Neural progenitor cell (in vitro differentiated cells): ENCODE measurements around the gene FTH1. TPM values are rescaled to one million over a fixed set of nuclear protein-coding genes. Genes with fewer than 3 reads are reported as not detected.
"Not testable (repeated sequence)": the region's sequence is repeated elsewhere in the genome, so short reads cannot be mapped to it uniquely, and the experiment has no call there.

Experiments
- DNase-seq: peaks from one replicate; pipeline ENCODE4 v3.0.0-alpha.2; 2016; ENCODE audit warnings: low spot score
- H2AFZ ChIP-seq: fragments of 200-600 bp; sonication (generic); replicated peaks from 2 replicates; pipeline ENCODE4 v1.6.1; 2016; ENCODE audit warnings: antibody characterized with exemption
- H3F3A ChIP-seq: fragments of 200-600 bp; sonication (generic); 2 replicates; pipeline ENCODE4 v1.6.1; 2016; ENCODE audit warnings: antibody characterized with exemption, low read depth
- H3K27ac ChIP-seq: fragments of 200-600 bp; sonication (generic); 2 replicates; pipeline ENCODE4 v1.5.1; 2016; ENCODE audit warnings: mild to moderate bottlenecking
- H3K27me3 ChIP-seq: fragments of 200-600 bp; sonication (generic); 2 replicates; pipeline ENCODE4 v1.6.1; 2016; ENCODE audit warnings: mild to moderate bottlenecking, moderate library complexity
- H3K36me3 ChIP-seq: fragments of 200-600 bp; sonication (generic); 2 replicates; pipeline ENCODE4 v1.5.1; 2016
- H3K4me1 ChIP-seq: fragments of 200-600 bp; sonication (generic); 2 replicates; pipeline ENCODE4 v1.6.1; 2016; ENCODE audit warnings: mixed run types
- H3K4me2 ChIP-seq: fragments of 200-600 bp; sonication (generic); 2 replicates; pipeline ENCODE4 v1.6.1; 2016
- H3K4me3 ChIP-seq: fragments of 200-600 bp; sonication (generic); 2 replicates; pipeline ENCODE4 v1.5.1; 2016
- H3K79me2 ChIP-seq: fragments of 200-600 bp; sonication (generic); 2 replicates; pipeline ENCODE4 v1.6.1; 2016; ENCODE audit warnings: low read depth
- H3K9ac ChIP-seq: fragments of 200-600 bp; sonication (generic); 2 replicates; pipeline ENCODE4 v1.6.1; 2016
- H3K9me3 ChIP-seq: fragments of 200-600 bp; sonication (generic); 2 replicates; pipeline ENCODE4 v1.5.1; 2016; ENCODE audit warnings: low read depth
- H4K20me1 ChIP-seq: fragments of 200-600 bp; sonication (generic); 2 replicates; pipeline ENCODE4 v1.6.1; 2016; ENCODE audit warnings: low read depth
- H3K27ac Mint-ChIP-seq: 3 replicates; pipeline ENCODE4 v1.8.0; 2021; ENCODE audit warnings: mixed read lengths
- H3K27me3 Mint-ChIP-seq: 2 replicates; pipeline ENCODE4 v1.8.0; 2022; ENCODE audit warnings: low read depth, mild to moderate bottlenecking, inconsistent platforms, moderate library complexity, mixed read lengths; ENCODE audit not compliant: insufficient read depth
- H3K36me3 Mint-ChIP-seq: 3 replicates; pipeline ENCODE4 v1.8.0; 2021; ENCODE audit warnings: mixed read lengths
- H3K4me1 Mint-ChIP-seq: 3 replicates; pipeline ENCODE4 v1.8.0; 2021; ENCODE audit warnings: mixed read lengths
- H3K4me3 Mint-ChIP-seq: 3 replicates; pipeline ENCODE4 v1.8.0; 2021; ENCODE audit warnings: mild to moderate bottlenecking, moderate library complexity, mixed read lengths
- H3K9me3 Mint-ChIP-seq: 3 replicates; pipeline ENCODE4 v1.8.0; 2020; ENCODE audit warnings: mixed read lengths
- CTCF ChIP-seq: fragments of 200-600 bp; sonication (generic); IDR thresholded peaks from 2 replicates; pipeline ENCODE4 v1.5.1; 2017; ENCODE audit warnings: antibody characterized with exemption, mild to moderate bottlenecking
- EZH2 ChIP-seq: fragments of 200-600 bp; sonication (generic); IDR thresholded peaks from 2 replicates; pipeline ENCODE4 v1.6.1; 2017; ENCODE audit warnings: antibody characterized with exemption, mild to moderate bottlenecking, moderate library complexity
- EZH2phosphoT487 ChIP-seq: fragments of 200-600 bp; sonication (generic); IDR thresholded peaks from 2 replicates; pipeline ENCODE4 v1.6.1; 2017; ENCODE audit warnings: antibody characterized with exemption
- total RNA-seq: library from RNA; depleted of rRNA; stranded (reverse); fragments of >200 nt; gene quantifications from 2 replicates; pipeline ENCODE4 v1.2.3, GENCODE V29; 2015; ENCODE audit warnings: low replicate concordance

The FTH1 gene
- total RNA-seq, 1 donor from 2014 or later: 846 TPM

- Histone ChIP-seq H3K79me2 (peaks cover 50% of the 10 kb centered on the region), H4K20me1 (peaks cover 37% of the 10 kb centered on the region)
Measured at GRCh38 chr11:61966734-61967115, 709 bp downstream of the FTH1 start.

DNA sequence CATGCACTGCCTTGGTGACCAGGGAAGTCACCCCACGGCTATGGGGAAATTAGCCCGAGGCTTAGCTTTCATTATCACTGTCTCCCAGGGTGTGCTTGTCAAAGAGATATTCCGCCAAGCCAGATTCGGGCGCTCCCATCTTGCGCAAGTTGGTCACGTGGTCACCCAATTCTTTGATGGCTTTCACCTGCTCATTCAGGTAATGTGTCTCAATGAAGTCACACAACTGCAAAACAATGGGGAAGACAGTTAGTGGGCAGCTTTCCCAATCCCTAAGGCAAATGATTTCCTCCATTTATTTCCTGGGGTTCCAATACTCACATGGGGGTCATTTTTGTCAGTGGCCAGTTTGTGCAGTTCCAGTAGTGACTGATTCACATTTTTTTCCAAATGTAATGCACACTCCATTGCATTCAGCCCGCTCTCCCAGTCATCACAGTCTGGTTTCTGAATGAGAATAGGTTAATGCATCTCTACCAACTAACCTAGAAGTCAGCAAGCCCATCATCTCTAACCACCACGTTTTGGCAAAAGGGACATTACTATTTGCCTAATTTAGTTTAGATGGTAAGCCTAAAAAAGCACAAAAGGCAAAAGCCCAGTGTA, 2.7 kb downstream of the FTH1 start:
- H3K4me3 Mint-ChIP-seq: peak overlapping the region; percentile 98
- peaks cover 15% of the 10 kb centered on the region for H3K27me3 Mint-ChIP-seq
- not testable (repeated sequence) for H3K9me3 ChIP-seq, H3K27ac ChIP-seq, H3K27me3 ChIP-seq, H3K27ac Mint-ChIP-seq, H3K9me3 Mint-ChIP-seq, H3K9ac ChIP-seq, H2AFZ ChIP-seq, DNase-seq
- peak overlapping the region; percentile 89 for H3K4me2 ChIP-seq
- peaks cover 37% of the 10 kb centered on the region for H4K20me1 ChIP-seq
- peaks cover 14% of the 10 kb centered on the region for H3K36me3 ChIP-seq
- peaks cover 28% of the 10 kb centered on the region for H3K36me3 Mint-ChIP-seq
- peaks cover 29% of the 10 kb centered on the region for H3K4me1 Mint-ChIP-seq
- peaks cover 48% of the 10 kb centered on the region for H3K79me2 ChIP-seq
- H3K4me1 ChIP-seq: peaks cover 17% of the 10 kb centered on the region
- H3K4me3 ChIP-seq: peak overlapping the region; percentile 95
- H3F3A ChIP-seq: peaks cover 46% of the 10 kb centered on the region

More at GRCh38 chr11:61966734-61967115, 709 bp downstream of the FTH1 start:
- DNase-seq: peak; percentile 72
- peak overlapping the region; percentile 95 for H3K4me3 ChIP-seq
- no peaks in the 10 kb centered on the region for H3K9me3 ChIP-seq
- H3K36me3 ChIP-seq: peaks cover 14% of the 10 kb centered on the region
- peak overlapping the region; percentile 76 for H3K9ac ChIP-seq
- H3K27me3 ChIP-seq: no peaks in the 10 kb centered on the region
- H3F3A ChIP-seq: peaks cover 59% of the 10 kb centered on the region
- no peak overlapping the region for H2AFZ ChIP-seq
- TF ChIP-seq EZH2phosphoT487 (no peak), EZH2 (no peak), CTCF (no peak)
- H3K4me2 ChIP-seq: peak overlapping the region; percentile 89
- H3K36me3 Mint-ChIP-seq: peaks cover 28% of the 10 kb centered on the region
- peaks cover 14% of the 10 kb centered on the region for H3K27me3 Mint-ChIP-seq
- H3K4me1 Mint-ChIP-seq: peaks cover 39% of the 10 kb centered on the region
- peaks cover 25% of the 10 kb centered on the region for H3K4me1 ChIP-seq
- H3K9me3 Mint-ChIP-seq: no peaks in the 10 kb centered on the region
- no peak overlapping the region for H3K27ac Mint-ChIP-seq
- peak overlapping the region; percentile 98 for H3K4me3 Mint-ChIP-seq
- no peak overlapping the region for H3K27ac ChIP-seq

- H4K20me1 ChIP-seq: peaks cover 37% of the 10 kb centered on the region
- peaks cover 45% of the 10 kb centered on the region for H3K79me2 ChIP-seq
- H3K27me3 ChIP-seq: no peaks in the 10 kb centered on the region
- H3K36me3 Mint-ChIP-seq: peaks cover 28% of the 10 kb centered on the region
- H3F3A ChIP-seq: peaks cover 46% of the 10 kb centered on the region
- peaks cover 27% of the 10 kb centered on the region for H3K4me1 Mint-ChIP-seq
- H3K9ac ChIP-seq: no peak overlapping the region
- H3K27ac ChIP-seq: no peak overlapping the region
- no peaks in the 10 kb centered on the region for H3K9me3 ChIP-seq
- DNase-seq: no peak
- TF ChIP-seq EZH2 (no peak), CTCF (no peak), EZH2phosphoT487 (no peak)
- H3K27me3 Mint-ChIP-seq: peaks cover 15% of the 10 kb centered on the region
- no peak overlapping the region for H3K4me3 ChIP-seq
- peaks cover 14% of the 10 kb centered on the region for H3K36me3 ChIP-seq
- H3K9me3 Mint-ChIP-seq: no peaks in the 10 kb centered on the region
- peaks cover 17% of the 10 kb centered on the region for H3K4me1 ChIP-seq
- no peak overlapping the region for H3K27ac Mint-ChIP-seq
- H2AFZ ChIP-seq: no peak overlapping the region
- H3K4me3 Mint-ChIP-seq: peak overlapping the region; percentile 18
- no peak overlapping the region for H3K4me2 ChIP-seq
Measured at GRCh38 chr11:61964058-61964665, 3.3 kb downstream of the FTH1 start.
